GM10248 (cell line): ENCODE results near the gene RIN3.

Experiments
- CTCF ChIA-PET: fragments of 300-600 bp; sonication (Branson Sonifier 250); formaldehyde crosslinking; extraction: SDS; loops from one replicate; lab custom pipeline; 2021; ENCODE audit warnings: antibody characterized with exemption; lab: Yijun Ruan, JAX
- POLR2A ChIA-PET: fragments of 350-650 bp; sonication (Branson Sonifier 250); formaldehyde crosslinking; extraction: SDS; loops from one replicate; lab custom pipeline; 2020; ENCODE audit warnings: antibody characterized with exemption; lab: Yijun Ruan, JAX
- DNase-seq: peaks from one replicate; pipeline ENCODE4 v3.0.0; 2012; ENCODE audit errors: extremely low spot score
- CTCF ChIP-seq: IDR thresholded peaks from 2 replicates; pipeline ENCODE4 v1.5.1; 2012; ENCODE audit warnings: mild to moderate bottlenecking, low read depth; ENCODE audit errors: extremely low read depth, missing control alignments, control extremely low read depth

RIN3 gene

GRCh38 chr14:92632546-92633273 is 119.1 kb downstream of the RIN3 start:
- no peak for DNase-seq
- TF ChIP-seq CTCF = no peak
- CTCF ChIA-PET = interaction anchor here (0.8 to 1.4 kb wide), 3 partner anchors 11 to 68 kb away, joined by 3 read pairs; no protein-coding TSS in a partner anchor
- POLR2A ChIA-PET = no interaction called here

GRCh38 chr14:92633274-92633616 is 119.7 kb downstream of the RIN3 start:
- POLR2A ChIA-PET = interaction anchor here (0.6 kb wide), 1 partner anchor 382 kb away, joined by 6 read pairs; no protein-coding TSS in a partner anchor
- CTCF ChIA-PET = interaction anchor here (0.8 to 1.4 kb wide), 4 partner anchors 9 to 68 kb away, joined by 3 to 5 read pairs (median 3); no protein-coding TSS in a partner anchor

GRCh38 chr14:92633724-92634123 is 120.1 kb downstream of the RIN3 start:
- DNase-seq = no peak
- ChIA-PET POLR2A (interaction anchor here (0.6 kb wide), 1 partner anchor 382 kb away, joined by 6 read pairs; no protein-coding TSS in a partner anchor), CTCF (interaction anchor here (0.8 to 1.4 kb wide), 4 partner anchors 10 to 69 kb away, joined by 3 to 5 read pairs (median 3); no protein-coding TSS in a partner anchor)
- no peak for TF ChIP-seq CTCF

More at GRCh38 chr14:92633274-92633616, 119.7 kb downstream of the RIN3 start:
- no peak for DNase-seq
- TF ChIP-seq CTCF = no peak

GRCh38 chr14:92635031-92635430 is 121.5 kb downstream of the RIN3 start:
- no peak for TF ChIP-seq CTCF
- ChIA-PET POLR2A (no interaction called here), CTCF (interaction anchor here (1.7 kb wide), 2 partner anchors 26 to 46 kb away, joined by 4 to 7 read pairs; no protein-coding TSS in a partner anchor)
- no peak for DNase-seq

GRCh38 chr14:92635896-92636295 is 122.3 kb downstream of the RIN3 start:
- TF ChIP-seq CTCF = no peak
- DNase-seq = no peak
- CTCF ChIA-PET = interaction anchor here (1.1 to 1.7 kb wide), 5 partner anchors 13 to 47 kb away, joined by 4 to 7 read pairs (median 5); no protein-coding TSS in a partner anchor
- POLR2A ChIA-PET = no interaction called here

- POLR2A ChIA-PET = no interaction called here
- TF ChIP-seq CTCF = no peak
- no peak for DNase-seq
- CTCF ChIA-PET = interaction anchor here (0.7 to 1.5 kb wide), 2 partner anchors 14 to 45 kb away, joined by 3 to 5 read pairs; no protein-coding TSS in a partner anchor
Measured at GRCh38 chr14:92637228-92637627, 123.6 kb downstream of the RIN3 start.
